Esophagus muscularis mucosa (tissue), 4 donors: ENCODE measurements around the gene CCDC188. TPM values are rescaled to one million over a fixed set of nuclear protein-coding genes. Genes with fewer than 3 reads are reported as not detected.
"Not testable (repeated sequence)": the region's sequence is repeated elsewhere in the genome, so short reads cannot be mapped to it uniquely, and the experiment has no call there.

Experiments
- DNase-seq: peaks from one replicate; pipeline ENCODE4 v3.0.0-alpha.2; 2017; ENCODE audit errors: extremely low spot score
- H3K27ac ChIP-seq, 4 donors: fragments of 200-600 bp; sonication (generic); replicated peaks in 1 of 4; 1 replicate in 3 of 4; 2 replicates in 1 of 4; pipeline ENCODE4 v1.5.1; 2016 to 2019; ENCODE audit warnings: mild to moderate bottlenecking in 1 of 4
- H3K27me3 ChIP-seq, 4 donors: fragments of 200-600 bp; sonication (generic); one replicate each; pipeline versions ENCODE4 v1.5.1 to v1.6.0; 2016 to 2019
- H3K36me3 ChIP-seq, 4 donors: fragments of 200-600 bp; sonication (generic); one replicate each; pipeline ENCODE4 v1.5.1; 2016 to 2019
- H3K4me1 ChIP-seq, 4 donors: fragments of 200-600 bp; sonication (generic); one replicate each; pipeline ENCODE4 v1.5.1; 2016 to 2019
- H3K4me3 ChIP-seq, 4 donors: fragments of 200-600 bp; sonication (generic); 1 replicate in 2 of 4; 2 replicates in 2 of 4; pipeline ENCODE4 v1.5.1; 2016 to 2019; ENCODE audit warnings: mild to moderate bottlenecking in 4 of 4, moderate library complexity in 1 of 4
- H3K9me3 ChIP-seq, 4 donors: fragments of 200-600 bp; sonication (generic); 1 replicate in 3 of 4; 2 replicates in 1 of 4; pipeline ENCODE4 v1.5.1; 2016 to 2019
- EP300 ChIP-seq: sonication (generic); formaldehyde crosslinking; IDR thresholded peaks from one replicate; pipeline ENCODE4 v1.6.1; 2017; ENCODE audit warnings: antibody characterized with exemption
- POLR2A ChIP-seq: fragments of 450-650 bp; IDR thresholded peaks from one replicate; pipeline ENCODE4 v1.6.1; 2017; ENCODE audit warnings: antibody characterized with exemption, moderate library complexity, mild to moderate bottlenecking, low read depth
- POLR2AphosphoS5 ChIP-seq, 2 donors: sonication (generic); formaldehyde crosslinking; IDR thresholded peaks; one replicate each; pipeline ENCODE4 v1.6.1; 2017; ENCODE audit warnings: antibody characterized with exemption in 2 of 2
- WGBS: methylation state at CpG from one replicate; pipeline ENCODE4 v1.1.5; 2018; 5-methylcytosine and 5-hydroxymethylcytosine counted together
- intact Hi-C: fragments of 100-400 bp; cut with DNase I; formaldehyde crosslinking; loops from one replicate; pipeline ENCODE4 v1.15.1; 2023
- total RNA-seq, 4 donors: library from RNA; depleted of rRNA; stranded (reverse); fragments of >200 nt; gene quantifications; one replicate each; pipeline versions ENCODE4 v1.1.0 to v1.2.1, GENCODE V29; 2016
- TF ChIP-seq, protein P1 (sequence below), 3 experiments: fragments of 200-600 bp in 2 of 3; fragments of 450-650 bp in 1 of 3; sonication (generic) in 2 of 3; IDR thresholded peaks; one replicate each; pipeline ENCODE4 v1.5.1; 2017 to 2019; ENCODE audit warnings: antibody characterized with exemption in 3 of 3, mild to moderate bottlenecking in 2 of 3, moderate library complexity in 1 of 3

CCDC188 gene
- total RNA-seq, 4 donors from 2014 or later, result 0.17 to 1.4 (median 0.64) TPM

DNA sequence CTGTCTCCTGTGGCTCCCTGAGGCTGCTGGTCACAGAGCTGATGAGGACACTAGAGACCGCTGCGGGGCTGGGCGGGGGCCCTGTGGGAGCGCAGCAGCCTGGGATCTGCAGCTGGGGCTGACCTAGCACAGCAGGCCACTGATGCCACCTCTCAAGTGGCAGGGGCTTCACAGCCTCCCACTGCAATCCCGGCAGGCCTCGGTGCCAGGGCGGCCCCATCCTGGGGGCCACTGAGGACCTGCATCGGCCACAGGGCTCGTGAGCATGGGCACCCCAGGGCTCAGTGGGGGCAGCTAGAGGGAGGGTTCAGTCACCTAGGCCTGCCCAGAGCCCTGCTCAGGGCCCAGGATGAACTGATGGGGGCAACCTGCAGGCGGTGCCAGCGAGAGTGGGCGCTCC, 14.6 kb upstream of the CCDC188 start:
- H3K9me3 ChIP-seq, result no peaks in the 10 kb centered on the region
- no peaks in the 10 kb centered on the region for H3K36me3 ChIP-seq
- no peak for DNase-seq
- TF ChIP-seq POLR2AphosphoS5 (IDR thresholded peaks at IDR 0.05) (no peak), POLR2A (no peak), EP300 (no peak)
- TF ChIP-seq, protein P1, sequence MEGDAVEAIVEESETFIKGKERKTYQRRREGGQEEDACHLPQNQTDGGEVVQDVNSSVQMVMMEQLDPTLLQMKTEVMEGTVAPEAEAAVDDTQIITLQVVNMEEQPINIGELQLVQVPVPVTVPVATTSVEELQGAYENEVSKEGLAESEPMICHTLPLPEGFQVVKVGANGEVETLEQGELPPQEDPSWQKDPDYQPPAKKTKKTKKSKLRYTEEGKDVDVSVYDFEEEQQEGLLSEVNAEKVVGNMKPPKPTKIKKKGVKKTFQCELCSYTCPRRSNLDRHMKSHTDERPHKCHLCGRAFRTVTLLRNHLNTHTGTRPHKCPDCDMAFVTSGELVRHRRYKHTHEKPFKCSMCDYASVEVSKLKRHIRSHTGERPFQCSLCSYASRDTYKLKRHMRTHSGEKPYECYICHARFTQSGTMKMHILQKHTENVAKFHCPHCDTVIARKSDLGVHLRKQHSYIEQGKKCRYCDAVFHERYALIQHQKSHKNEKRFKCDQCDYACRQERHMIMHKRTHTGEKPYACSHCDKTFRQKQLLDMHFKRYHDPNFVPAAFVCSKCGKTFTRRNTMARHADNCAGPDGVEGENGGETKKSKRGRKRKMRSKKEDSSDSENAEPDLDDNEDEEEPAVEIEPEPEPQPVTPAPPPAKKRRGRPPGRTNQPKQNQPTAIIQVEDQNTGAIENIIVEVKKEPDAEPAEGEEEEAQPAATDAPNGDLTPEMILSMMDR (IDR thresholded peaks at IDR 0.05), result no peak
- intact Hi-C loops, result no loop called here
- WGBS, result 85% methylated on average over 5 of the region's 12 CpGs
- H3K4me1 ChIP-seq, result no peaks in the 10 kb centered on the region
- H3K27me3 ChIP-seq, result peaks cover 0 to 4% (median 0%) of the 10 kb centered on the region in 4 donors
- no peak overlapping the region for H3K27ac ChIP-seq
- H3K4me3 ChIP-seq, result no peak overlapping the region

DNA sequence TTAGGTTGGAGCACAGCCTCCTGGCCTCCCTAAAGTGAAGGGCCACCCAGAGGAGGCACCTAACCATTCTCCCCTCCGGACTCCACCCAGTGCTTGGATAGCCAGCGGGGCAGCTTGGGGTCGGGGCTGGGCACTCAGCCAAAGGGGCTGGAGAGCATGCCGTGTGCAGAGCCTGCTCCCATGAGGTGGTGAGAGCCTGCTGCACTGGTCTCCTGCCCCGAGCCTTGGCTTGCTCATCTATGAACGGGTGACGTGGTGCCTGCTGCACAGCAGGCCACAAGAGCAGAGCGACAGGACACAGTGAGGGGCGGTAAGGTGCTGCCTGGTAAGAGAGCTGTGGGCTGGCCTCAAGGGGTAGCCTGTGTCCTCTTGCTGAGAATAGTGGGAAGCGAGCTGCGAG, 14.0 kb upstream of the CCDC188 start:
- Histone ChIP-seq H3K4me1 (no peaks in the 10 kb centered on the region), H3K36me3 (no peaks in the 10 kb centered on the region), H3K4me3 (no peak overlapping the region), H3K27me3 (no peaks in the 10 kb centered on the region), H3K9me3 (no peaks in the 10 kb centered on the region), H3K27ac (no peak overlapping the region)
- no peak for DNase-seq
- intact Hi-C loops, result no loop called here
- 93% methylated on average over 3 of the region's 11 CpGs for WGBS
- TF ChIP-seq POLR2A (no peak), POLR2AphosphoS5 (IDR thresholded peaks at IDR 0.05) (no peak), EP300 (no peak)
- TF ChIP-seq, protein P1 (IDR thresholded peaks at IDR 0.05), result no peak

DNA sequence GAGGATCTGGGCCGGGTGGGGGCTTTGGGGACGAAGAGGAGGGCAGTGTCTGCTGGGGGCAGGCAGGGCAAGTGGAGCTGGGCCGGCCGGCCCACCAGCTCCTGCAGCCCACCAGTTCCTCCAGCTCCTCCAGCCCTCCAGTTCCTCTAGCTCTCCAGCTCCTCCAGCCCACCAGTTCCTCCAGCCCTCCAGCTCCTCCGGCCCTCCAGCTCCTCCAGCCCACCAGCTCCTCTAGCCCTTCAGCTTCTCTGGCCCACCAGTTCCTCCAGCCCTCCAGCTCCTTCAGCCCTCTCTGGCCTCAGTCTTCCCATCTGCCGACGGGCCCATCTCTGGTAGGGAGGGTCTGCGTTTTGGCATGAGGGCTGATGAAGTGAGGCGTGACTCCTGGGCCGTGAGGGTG, 9.2 kb upstream of the CCDC188 start:
- no peaks in the 10 kb centered on the region for H3K36me3 ChIP-seq
- WGBS, result 78% methylated on average over 8 of the region's 10 CpGs

DNA sequence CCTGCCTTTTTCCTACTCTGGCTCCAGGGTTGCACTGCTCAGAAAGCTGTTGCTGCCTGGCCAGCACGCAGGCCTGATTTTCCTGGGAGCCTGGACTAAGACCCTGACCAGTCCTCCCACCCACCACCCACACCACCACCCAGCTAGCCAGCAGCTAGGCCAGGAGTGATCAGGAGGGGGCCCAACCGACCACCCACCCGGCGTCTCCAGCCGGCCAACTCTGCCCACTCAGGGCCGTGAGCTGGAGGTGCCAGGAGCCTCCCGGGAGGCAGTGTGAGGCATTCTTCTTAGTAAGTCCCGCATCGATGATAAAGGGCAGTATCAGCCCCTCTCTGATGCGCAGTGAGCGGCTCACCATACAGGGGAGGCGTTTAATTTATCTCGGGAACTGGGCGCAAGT, 8.7 kb upstream of the CCDC188 start:
- H3K27ac ChIP-seq, H3K9me3 ChIP-seq, H3K4me3 ChIP-seq, DNase-seq, H3K36me3 ChIP-seq: not testable (repeated sequence)
- WGBS, result 100% methylated on average over 1 of the region's 14 CpGs
- intact Hi-C loops, result loop anchor here (5.0 kb wide), 1 partner anchor 108 kb away; the partner anchor contains the start of gene RTN4R
- peaks cover 3 to 12% (median 8%) of the 10 kb centered on the region in 4 donors for H3K4me1 ChIP-seq
- peaks cover 0 to 45% (median 4%) of the 10 kb centered on the region in 4 donors for H3K27me3 ChIP-seq

More for the DNA sequence above, 9.2 kb upstream of the CCDC188 start:
- TF ChIP-seq POLR2A, result no peak
- intact Hi-C loops, result no loop called here
- H3K9me3 ChIP-seq, result no peaks in the 10 kb centered on the region
- no peak for DNase-seq
- peaks cover 0 to 40% (median 3%) of the 10 kb centered on the region in 4 donors for H3K27me3 ChIP-seq
- H3K27ac ChIP-seq, result no peak overlapping the region
- no peak overlapping the region for H3K4me3 ChIP-seq
- peaks cover 3 to 12% (median 5%) of the 10 kb centered on the region in 4 donors for H3K4me1 ChIP-seq

DNA sequence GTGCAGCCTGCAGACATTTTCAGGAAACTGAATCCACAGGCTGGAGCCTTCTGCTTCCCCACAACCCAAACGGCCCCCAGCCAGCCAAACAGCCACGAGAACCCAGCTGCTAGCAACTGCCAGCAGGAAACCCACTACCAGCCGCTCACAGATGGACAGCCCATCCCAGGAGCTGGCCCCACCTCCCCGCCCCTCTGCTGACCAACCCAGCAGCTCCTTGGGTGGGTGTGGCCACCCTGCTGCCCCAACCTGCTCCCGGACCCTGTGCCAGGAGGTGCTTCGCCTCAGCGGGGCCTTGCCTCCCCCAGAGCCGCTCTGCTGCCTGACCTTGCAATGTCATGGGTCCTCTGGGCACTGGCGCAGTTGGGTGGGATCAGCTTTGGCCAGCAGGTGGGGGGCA, 8.2 kb upstream of the CCDC188 start:
- peaks cover 0 to 50% (median 4%) of the 10 kb centered on the region in 4 donors for H3K27me3 ChIP-seq
- TF ChIP-seq, protein P1 (IDR thresholded peaks at IDR 0.05), result no peak
- TF ChIP-seq EP300 (no peak), POLR2A (no peak), POLR2AphosphoS5 (IDR thresholded peaks at IDR 0.05) (no peak)
- intact Hi-C loops, result loop anchor here (5.0 kb wide), 1 partner anchor 108 kb away; the partner anchor contains the start of gene RTN4R
- peaks cover 3 to 12% (median 8%) of the 10 kb centered on the region in 4 donors for H3K4me1 ChIP-seq
- H3K4me3 ChIP-seq, result no peak overlapping the region
- H3K27ac ChIP-seq, result no peak overlapping the region
- no peaks in the 10 kb centered on the region for H3K36me3 ChIP-seq
- no peak for DNase-seq
- WGBS, result 53% methylated on average over 3 of the region's 9 CpGs
- H3K9me3 ChIP-seq, result no peaks in the 10 kb centered on the region

DNA sequence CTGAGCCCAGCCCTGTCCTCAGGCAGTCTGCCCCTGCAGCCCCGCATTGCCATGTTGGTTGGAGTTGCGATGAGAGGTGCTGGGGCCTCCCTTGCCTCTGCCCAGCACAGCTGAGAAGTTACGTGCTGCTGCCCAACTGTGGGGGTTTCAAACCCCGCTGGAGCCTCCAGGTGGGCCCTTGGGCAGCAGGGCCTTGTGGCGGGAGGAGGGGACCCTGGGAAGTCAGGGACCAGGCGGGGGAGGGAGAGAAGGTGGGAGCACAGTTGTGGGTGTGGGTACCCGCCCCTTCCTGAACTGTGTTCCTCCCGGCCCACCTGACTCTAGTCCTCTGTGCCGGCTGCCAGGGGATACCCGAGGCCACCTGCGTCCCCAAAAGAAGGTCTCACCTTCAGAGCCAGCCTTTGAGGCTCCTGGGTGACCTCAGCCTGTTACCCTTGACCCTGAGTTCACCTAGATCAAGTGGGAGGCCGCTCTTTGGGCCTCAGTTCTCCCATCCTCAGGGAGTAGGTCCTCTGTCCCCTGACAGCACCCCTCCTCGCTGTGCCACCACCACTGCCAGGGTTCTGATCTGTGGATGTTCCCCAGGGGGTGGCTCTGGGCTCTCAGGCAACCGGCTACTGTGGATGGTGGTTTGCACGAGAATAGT, 7.7 kb upstream of the CCDC188 start:
- H3K27me3 ChIP-seq, result peaks cover 0 to 53% (median 4%) of the 10 kb centered on the region in 4 donors
- peaks cover 3 to 12% (median 8%) of the 10 kb centered on the region in 4 donors for H3K4me1 ChIP-seq
- DNase-seq, result no peak
- no peak for TF ChIP-seq EP300
- no peak for TF ChIP-seq POLR2A
- no peak for TF ChIP-seq POLR2AphosphoS5 (IDR thresholded peaks at IDR 0.05)
- TF ChIP-seq, protein P1 (IDR thresholded peaks at IDR 0.05), result no peak
- H3K27ac ChIP-seq, result no peak overlapping the region
- H3K4me3 ChIP-seq, result no peak overlapping the region
- 89% methylated on average over 10 of the region's 15 CpGs for WGBS
- intact Hi-C loops, result loop anchor here (5.0 kb wide), 1 partner anchor 109 kb away; the partner anchor contains the start of gene RTN4R
- H3K9me3 ChIP-seq, result no peaks in the 10 kb centered on the region
- H3K36me3 ChIP-seq, result no peaks in the 10 kb centered on the region
